Left forelimb (tissue), 1 donor: ENCODE data around the gene KCNN1.
"Not testable (repeated sequence)": the region's sequence is repeated elsewhere in the genome, so short reads cannot be mapped to it uniquely, and the experiment has no call there.

Source experiments
- DNase-seq: peaks from one replicate; pipeline ENCODE4 v3.0.0-alpha.2; 2018; ENCODE audit warnings: low spot score

KCNN1 gene

DNA sequence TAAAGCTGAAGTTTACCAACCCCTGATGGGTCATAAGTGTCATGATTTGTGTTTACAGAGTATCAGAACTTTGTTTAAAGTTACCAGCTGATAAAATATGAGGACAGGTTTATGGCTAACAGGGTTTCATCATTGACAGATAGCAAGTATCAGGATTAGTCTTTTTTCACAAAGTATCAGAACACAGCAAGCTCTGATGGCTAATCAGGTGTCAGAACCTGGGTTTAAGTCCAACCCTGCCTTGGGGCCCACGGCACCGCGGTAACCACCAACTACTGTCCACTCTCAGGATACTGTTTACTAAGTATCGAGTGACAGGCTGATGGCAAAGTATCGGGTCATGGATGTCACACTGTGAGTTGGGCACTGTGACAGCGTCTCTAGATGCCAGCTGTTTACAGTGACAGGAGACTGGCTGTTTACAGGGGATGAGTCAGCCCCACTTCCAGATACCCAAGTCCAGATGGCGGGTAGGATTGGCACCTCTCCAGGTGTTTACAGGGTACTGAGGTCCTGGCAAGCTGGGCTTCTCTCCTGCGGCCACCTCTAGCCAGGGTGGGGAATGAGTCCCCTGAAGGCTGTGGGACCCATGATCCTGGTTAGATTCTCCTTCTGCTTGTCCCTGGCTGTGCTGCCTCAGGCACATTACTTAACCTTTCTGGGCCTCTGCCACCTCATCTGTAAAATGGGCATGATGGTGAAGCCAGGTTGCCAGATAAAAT is 62.9 kb downstream of the KCNN1 start:
- no peak for DNase-seq

DNA sequence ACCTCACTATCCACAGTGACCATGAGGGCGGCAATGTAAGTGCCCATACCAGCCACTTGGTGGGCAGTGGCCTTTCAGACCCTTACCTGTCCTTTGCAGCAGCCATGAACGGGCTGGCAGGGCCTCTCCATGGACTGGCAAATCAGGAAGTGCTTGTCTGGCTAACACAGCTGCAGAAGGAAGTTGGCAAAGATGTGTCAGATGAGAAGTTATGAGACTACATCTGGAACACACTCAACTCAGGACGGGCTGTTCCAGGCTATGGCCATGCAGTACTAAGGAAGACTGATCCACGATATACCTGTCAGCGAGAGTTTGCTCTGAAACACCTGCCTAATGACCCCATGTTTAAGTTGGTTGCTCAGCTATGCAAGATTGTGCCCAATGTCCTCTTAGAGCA is 64.5 kb downstream of the KCNN1 start:
- DNase-seq = not testable (repeated sequence)

GRCh38 chr19:18032102-18032501 is 65.2 kb downstream of the KCNN1 start:
- not testable (repeated sequence) for DNase-seq

- no peak for DNase-seq
Observed at GRCh38 chr19:18041054-18041453, 74.1 kb downstream of the KCNN1 start.

DNA sequence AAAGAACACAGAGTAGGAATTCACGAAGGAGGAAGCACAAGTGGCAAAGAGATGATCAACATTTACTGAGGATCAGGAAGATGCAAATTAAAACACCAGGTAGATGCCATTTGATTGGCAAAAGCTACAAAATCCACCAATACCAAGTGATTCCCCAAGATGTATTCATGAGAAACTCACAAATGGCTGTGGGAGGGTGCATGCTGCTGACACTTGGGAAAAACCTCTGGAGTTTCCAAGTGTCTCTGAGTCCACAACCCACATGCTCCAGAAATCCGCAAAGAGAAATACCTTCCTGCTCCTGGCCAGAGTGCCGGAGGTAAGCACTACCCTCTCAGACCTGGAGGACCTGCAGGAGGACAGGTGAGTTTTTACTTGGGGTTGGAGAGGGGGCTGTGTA is 76.8 kb downstream of the KCNN1 start:
- DNase-seq = no peak

DNA sequence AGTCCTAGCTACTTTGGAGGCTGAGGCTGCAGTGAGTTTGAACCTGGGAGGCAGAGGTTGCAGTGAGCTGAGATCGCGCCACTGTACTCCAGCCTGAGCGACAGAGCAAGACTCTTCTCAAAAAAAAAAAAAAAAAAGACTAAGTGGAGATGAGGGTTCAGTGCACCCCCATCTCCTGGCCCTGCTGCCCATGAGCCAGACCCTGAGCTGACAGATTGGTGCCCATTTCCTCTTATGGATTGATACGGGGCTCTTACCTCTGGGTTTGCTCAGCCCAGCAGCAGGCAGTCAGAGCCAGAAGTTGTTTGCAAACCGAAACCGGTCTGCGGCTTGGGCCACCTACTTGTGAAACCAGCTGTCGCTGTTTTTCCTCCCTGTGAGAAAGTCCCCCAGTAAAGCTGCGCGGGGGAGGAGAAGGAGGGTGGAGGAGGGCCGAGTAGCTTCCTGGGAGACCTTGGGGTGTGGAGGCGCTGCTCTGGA is 78.0 kb downstream of the KCNN1 start:
- DNase-seq = no peak

DNA sequence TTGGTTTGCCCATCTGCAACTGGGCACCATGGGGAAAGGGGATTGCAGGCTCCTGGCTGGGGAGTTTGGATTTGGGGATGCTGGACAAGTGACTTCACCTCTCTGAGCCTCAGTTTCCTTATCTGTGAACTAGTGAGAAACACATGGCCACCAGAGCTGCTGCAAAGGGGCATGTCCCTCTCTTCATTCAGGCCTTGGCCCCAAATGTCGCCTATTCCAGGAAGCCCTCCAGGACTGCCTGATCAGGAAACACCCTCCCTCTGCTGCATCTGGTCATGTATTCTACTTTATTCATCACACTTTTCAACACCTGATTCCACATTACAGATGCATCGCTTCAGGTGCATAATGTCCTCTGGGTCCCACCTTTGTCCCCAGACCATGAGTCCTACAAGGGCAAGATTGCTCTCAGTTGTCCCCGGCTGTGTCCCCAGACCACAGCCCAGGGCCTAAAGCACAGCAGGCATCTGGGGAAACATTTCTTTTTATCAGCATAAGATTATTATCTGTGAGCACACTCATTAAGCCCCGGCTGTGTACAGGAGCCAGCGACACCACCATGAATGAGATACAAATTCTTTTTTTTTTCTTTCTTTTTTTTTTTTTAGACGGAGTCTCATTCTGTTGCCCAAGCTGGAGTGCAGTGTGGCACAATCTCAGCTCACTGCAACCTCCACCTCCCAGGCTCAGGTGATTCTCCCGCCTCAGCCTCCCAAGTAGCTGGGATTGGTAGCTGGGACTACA is 78.6 kb downstream of the KCNN1 start:
- DNase-seq = no peak

- no peak for DNase-seq
Observed at GRCh38 chr19:18046059-18046718, 79.3 kb downstream of the KCNN1 start.

DNA sequence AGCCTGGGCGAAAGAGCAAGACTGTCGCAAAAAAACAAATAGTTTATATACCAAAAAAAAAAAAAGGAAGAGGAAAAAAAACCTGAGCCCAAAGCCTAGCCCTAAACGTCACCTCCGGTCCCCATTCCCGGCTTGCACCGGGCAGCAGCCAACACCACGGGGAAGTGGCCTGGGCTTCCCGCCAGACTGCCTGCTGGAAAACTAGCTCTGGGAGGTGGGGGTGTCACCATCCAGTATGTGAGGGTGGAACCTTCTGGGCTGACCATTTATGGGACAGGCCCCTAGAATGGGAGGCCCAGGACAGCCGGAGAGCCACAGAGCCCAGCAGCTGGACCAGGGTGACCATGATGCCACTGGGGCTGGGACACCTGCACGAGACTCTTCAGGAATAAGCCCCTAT is 82.5 kb downstream of the KCNN1 start:
- peak; percentile 73 for DNase-seq
